ENCODE measurements around the gene UQCC2.

The UQCC2 gene

DNA sequence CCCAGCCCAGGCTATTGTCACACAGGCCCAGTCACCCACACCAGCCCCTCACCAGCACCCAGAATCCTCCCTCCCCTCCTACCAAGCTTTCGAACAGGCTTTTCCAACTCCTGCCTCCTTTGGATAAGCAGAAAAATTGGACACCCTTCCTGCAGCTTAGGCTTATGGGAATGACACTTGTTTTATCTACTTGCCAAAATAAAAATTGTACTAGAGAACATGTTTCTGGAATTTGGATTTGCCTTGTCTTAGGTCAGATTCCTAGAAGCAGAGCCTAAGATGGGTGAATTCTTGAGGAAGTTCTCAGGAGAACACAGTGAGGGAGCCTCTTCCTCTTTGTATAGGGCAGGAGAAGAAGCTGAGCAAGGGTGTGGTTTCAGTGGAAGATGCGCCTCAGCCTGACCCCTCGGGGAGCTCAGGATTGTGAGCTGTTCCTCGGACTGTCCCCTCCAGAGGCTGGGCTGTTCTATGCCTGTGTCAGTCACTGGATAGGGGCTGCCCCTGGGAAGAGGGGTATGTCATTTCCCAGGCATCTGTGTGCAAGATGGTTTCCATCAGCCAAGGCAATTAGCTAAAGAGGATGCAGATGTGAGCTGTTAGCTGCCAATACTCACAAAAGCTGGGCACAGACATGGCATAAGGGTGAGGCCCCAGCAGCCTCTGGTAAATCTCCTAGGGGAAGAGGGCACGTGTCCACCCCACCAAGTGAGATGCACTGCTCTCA lies 56.5 kb downstream of the UQCC2 start:
- no peak for DNase-seq (ENCODE audit: low spot score)

DNA sequence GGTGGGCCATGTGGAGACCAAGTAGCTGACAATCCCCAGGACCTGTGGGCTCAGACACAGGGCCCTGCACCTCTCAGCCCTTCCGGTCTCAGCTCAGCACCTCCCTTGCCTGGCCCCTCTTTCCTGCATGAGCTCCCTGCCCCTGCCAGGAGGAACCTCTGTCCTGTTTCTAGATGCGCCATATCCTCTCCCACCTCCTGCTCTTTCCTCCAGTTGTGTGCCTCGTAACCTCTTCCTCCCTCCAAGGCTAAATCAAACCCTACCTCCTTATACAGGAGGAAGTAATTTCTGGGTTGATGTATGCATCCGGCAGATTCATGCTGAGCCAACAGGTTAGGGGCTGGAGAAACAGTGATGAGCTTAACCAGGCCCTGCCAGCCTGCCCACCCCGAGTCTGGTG lies 59.5 kb downstream of the UQCC2 start:
- no peak for DNase-seq (ENCODE audit: low spot score)

DNA sequence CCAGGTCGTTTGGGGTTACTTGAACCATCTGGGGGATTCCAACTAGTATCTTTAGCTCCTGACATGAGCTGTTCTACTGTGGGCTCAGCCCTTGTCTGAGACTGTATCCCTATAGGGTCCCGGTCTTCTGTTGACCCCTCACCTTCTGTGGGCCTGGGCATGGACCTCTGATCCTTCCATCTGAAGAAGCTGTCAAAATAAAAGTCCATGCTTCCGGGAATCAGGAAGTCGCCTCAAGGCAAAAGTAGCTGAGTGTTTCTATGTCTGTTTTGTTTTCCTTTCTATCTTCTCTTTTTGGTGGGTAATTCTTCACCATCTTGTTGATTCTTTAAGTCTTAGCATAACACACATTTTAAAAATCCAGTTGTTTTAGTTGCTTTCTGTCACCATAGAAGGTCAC lies 60.1 kb downstream of the UQCC2 start:
- no peak for DNase-seq (ENCODE audit: low spot score)
